GM20431 (cell line): Measurements from ENCODE around the gene SOX13.

Experiments
- in situ Hi-C: fragments of 300-500 bp; cut with MseI, MboI; formaldehyde crosslinking; loops from one replicate; pipeline ENCODE4 v1.15.0; 2020; ENCODE audit warnings: low sequenced_read_pairs; ENCODE audit not compliant: unreplicated experiment

SOX13 gene

DNA sequence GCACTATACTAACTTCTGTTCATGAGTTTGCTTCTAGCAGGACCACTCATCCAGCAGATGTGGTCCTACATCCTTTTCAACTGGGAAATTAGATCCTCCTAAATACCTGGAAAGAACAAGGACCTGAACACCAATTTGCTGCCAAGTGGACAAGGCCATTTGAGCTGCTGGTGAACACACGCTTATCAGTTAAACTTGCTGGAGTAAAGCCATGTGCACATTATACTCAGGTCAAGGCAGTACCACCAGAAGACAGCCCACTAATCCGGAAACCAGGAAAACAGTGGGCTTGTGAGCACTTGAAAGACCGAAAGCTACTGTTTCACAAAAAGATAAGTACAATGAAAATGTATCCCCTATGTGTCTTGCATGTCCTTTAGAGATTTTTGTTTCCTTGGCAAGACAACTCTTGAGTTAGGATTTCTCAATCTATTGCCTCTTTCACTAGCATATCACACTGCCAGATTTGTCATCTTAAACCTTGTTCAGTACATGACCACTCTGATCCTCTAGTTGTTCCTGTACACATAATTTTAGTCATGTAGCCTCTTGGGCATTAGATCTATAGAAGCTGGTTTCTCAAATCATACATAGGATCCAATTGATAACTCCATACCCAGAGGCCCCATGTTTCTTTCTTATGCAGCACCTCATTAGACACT, 97.7 kb downstream of the SOX13 start:
- in situ Hi-C loops, result no loop called here

DNA sequence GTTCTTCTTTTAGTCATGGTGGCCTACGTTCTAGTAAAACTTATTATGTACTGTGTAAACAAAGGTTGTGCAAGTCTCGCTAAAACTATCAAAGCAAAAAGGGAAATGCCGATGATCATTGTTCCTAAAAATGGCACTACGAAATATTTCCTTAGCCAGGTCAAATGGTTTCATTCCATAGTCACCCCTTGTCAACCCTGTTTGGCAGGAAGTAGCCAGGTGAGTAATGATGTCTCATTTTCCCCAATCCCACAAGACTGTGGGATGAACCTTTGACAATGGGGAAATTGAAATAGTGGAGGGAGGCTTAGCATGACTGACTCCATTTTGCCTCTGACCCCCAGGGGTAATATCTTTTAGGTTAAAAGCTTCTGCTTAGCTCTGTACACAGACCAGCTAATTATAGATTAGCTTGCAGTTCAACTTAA, 98.8 kb downstream of the SOX13 start:
- in situ Hi-C loops, result no loop called here

DNA sequence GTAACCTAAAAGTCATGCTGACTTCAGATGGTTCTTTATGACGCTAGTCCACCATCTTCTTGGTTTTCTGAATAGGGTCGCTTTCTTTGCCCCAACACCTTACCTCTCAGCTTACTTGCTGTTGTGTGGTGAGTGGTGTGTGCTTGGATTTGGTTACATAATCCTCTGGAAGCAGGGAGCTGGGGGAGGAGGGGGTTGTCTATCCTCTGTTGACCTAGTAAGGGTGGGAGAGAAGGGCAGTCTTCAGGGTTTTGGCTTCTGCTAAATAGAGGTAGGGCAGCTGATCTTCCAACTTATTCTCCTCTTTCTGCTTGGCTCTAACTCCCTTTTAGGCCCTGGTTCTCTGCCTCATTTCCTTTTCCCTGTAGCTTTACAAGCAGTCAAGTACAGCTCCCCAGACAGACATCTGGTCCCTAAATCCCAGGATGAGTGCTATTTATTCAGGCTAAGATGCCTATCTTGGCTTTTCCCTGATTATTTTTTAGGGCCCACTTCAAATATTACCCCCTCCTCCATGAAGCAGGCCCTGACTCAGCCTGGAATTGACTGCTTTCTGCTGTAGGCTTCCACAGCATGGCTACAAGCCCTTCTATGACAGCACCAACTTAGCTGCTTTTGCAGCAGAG, 99.6 kb downstream of the SOX13 start:
- in situ Hi-C loops, result no loop called here

DNA sequence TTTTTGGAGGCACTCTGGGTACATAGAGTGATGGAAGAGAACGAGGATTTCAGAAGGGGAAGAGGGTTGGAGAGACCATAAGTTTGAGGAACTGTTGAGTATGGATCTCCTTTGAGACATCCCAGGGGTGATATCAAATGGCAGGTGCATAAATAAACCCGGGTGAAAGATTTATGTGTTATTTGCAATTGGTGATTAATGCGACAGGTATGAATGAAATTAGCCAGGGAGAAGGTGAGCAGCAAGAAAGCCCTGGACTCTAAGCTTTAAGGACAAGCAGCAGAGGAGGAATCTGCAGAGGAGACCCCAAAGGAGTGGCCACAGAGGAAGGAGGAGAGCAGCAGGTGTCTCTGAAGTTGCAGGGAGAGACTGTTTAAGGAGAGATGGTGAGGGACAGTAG, 102.0 kb downstream of the SOX13 start:
- in situ Hi-C loops, result no loop called here

DNA sequence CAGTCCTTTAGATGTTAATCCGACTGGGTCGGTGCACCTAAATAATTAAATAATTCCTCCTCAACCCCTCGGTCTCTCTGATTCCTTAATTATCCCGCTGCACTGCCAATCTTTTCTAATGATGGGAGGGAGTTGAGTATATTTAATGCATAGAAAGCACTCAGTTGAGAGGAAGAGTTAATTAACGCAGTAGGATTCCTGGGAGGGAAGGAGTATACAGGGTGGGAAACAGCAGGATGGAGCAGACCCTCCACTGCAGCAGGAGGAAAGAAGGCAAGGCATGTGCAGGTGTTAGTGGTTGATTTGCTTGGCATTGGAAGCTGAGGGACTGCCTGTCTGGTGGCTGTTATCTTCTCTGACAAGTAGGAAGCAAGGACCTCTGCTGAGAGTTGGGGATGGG, 103.1 kb downstream of the SOX13 start:
- in situ Hi-C loops, result no loop called here

DNA sequence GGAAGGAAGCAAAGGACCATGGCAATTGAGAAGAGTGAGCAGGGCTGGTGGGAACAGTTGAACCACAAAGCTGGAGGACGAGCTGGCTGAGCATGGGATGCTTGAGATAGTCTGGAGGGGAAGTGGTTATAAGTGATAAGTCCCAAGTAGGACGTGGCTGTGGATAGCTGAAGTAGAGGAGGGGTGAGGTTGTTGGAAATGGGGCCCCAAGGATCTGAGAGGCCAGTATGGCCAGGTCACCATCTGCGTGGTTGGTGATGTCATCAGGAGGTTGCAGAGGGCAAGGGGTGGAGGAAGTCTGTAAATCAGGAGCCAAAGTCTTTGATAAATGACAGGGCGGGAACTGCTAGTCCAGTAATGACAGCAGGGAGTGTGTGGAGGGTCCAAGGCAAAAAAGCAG, 104.2 kb downstream of the SOX13 start:
- in situ Hi-C loops, result no loop called here
